A673 (cell line): ENCODE measurements around the gene DUSP8. TPM values are rescaled to one million over a fixed set of nuclear protein-coding genes. Genes with fewer than 3 reads are reported as not detected.

Experiments
- BruUV-seq: library from RNA; stranded (reverse); fragments of 400-500 nt; replicated peaks from 2 replicates; lab custom pipeline; 2021; lab: Mats Ljungman, UMichigan
- CTCF ChIA-PET: fragments of 300-600 bp; sonication (Branson Sonifier 250); formaldehyde crosslinking; loops from one replicate; lab custom pipeline; 2022; ENCODE audit warnings: antibody characterized with exemption; lab: Charles Lee
- POLR2A ChIA-PET: fragments of 300-600 bp; sonication (Branson Sonifier 250); formaldehyde crosslinking; loops from one replicate; lab custom pipeline; 2022; ENCODE audit warnings: antibody characterized with exemption; ENCODE audit not compliant: low non-redundant PET; lab: Charles Lee
- DNase-seq: peaks from one replicate; pipeline ENCODE4 v3.0.0-alpha.2; 2015; ENCODE audit warnings: low spot score
- H3K27ac ChIP-seq: fragments of 200-600 bp; sonication (generic); 2 replicates; pipeline ENCODE4 v1.5.1; 2016; ENCODE audit warnings: mixed run types, low read depth, mild to moderate bottlenecking, mixed read lengths, antibody characterized with exemption, low read length; ENCODE audit not compliant: poor library complexity, severe bottlenecking
- H3K27me3 ChIP-seq: fragments of 200-600 bp; sonication (generic); replicated peaks from 2 replicates; pipeline ENCODE4 v1.6.1; 2017; ENCODE audit warnings: mixed run types, low read depth, mild to moderate bottlenecking, mixed read lengths, antibody characterized with exemption, low read length; ENCODE audit not compliant: insufficient read depth, poor library complexity
- H3K36me3 ChIP-seq: fragments of 200-600 bp; sonication (generic); 2 replicates; pipeline ENCODE4 v1.6.1; 2016; ENCODE audit warnings: mixed run types, mild to moderate bottlenecking, mixed read lengths, antibody characterized with exemption, low read length; ENCODE audit not compliant: insufficient read depth, poor library complexity, severe bottlenecking
- H3K4me1 ChIP-seq: fragments of 200-600 bp; sonication (generic); 2 replicates; pipeline ENCODE4 v1.6.1; 2017; ENCODE audit warnings: mixed run types, mild to moderate bottlenecking, mixed read lengths, antibody characterized with exemption, low read length; ENCODE audit not compliant: insufficient read depth, poor library complexity, severe bottlenecking
- H3K4me3 ChIP-seq: fragments of 200-600 bp; sonication (generic); 2 replicates; pipeline ENCODE4 v1.5.1; 2016; ENCODE audit warnings: low read depth, mixed run types, mild to moderate bottlenecking, mixed read lengths, low read length; ENCODE audit not compliant: poor library complexity, severe bottlenecking
- H3K9me3 ChIP-seq: fragments of 200-600 bp; sonication (generic); 2 replicates; pipeline ENCODE4 v1.6.1; 2016; ENCODE audit warnings: mixed run types, low read depth, mild to moderate bottlenecking, mixed read lengths, antibody characterized with exemption, low read length; ENCODE audit not compliant: poor library complexity, severe bottlenecking
- EZH2 ChIP-seq: fragments of 200-600 bp; sonication (generic); IDR thresholded peaks from 2 replicates; pipeline ENCODE4 v1.6.1; 2017; ENCODE audit warnings: borderline replicate concordance, low read depth, mild to moderate bottlenecking, mixed read lengths, antibody characterized with exemption, low read length; ENCODE audit not compliant: poor library complexity, severe bottlenecking
- intact Hi-C: fragments of 100-400 bp; cut with micrococcal nuclease; formaldehyde crosslinking; loops from one replicate; pipeline ENCODE4 v1.10.0; 2022; ENCODE audit not compliant: unreplicated experiment
- total RNA-seq: library from RNA; stranded (reverse); gene quantifications from 2 replicates; pipeline ENCODE4 v1.2.3, GENCODE V29; 2021
- TF ChIP-seq, protein P1 (sequence below): fragments of 300-800, 200-600 bp; sonication (generic); conservative IDR thresholded peaks from 2 replicates; pipeline ENCODE4 v1.5.1; 2017; ENCODE audit warnings: low read depth, mild to moderate bottlenecking, antibody characterized with exemption, low read length, moderate library complexity, mixed read lengths

Gene DUSP8
- total RNA-seq, 1 experiment from 2014 or later = 1.9 TPM

DNA sequence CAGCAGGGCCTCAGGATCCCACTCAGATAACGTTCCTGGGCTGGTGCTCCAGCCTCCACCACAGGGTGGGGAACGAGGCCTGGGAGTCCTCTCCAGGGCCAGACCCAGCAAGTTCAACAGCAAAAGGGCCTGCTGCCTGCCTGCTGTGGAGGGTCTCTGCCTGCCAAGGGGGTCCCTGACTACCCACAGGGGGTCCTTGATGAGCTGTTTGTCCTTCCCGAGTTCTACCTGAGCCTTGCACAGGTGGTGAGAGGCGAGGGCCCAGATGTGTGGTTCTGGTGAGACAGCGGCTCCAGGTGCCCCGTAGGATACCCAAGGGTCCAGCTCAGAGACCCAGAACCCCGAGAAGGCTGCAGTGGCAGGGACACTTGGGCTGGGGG lies 4.4 kb downstream of the DUSP8 start:
- POLR2A ChIA-PET = no interaction called here
- Histone ChIP-seq H3K36me3 (no peaks in the 10 kb centered on the region), H3K27me3 (peaks cover 4% of the 10 kb centered on the region), H3K4me1 (no peaks in the 10 kb centered on the region), H3K27ac (no peak overlapping the region), H3K9me3 (no peaks in the 10 kb centered on the region), H3K4me3 (no peak overlapping the region)
- CTCF ChIA-PET = interaction anchor here (0.6 kb wide), 1 partner anchor 28 kb away, joined by 5 read pairs; no protein-coding TSS in a partner anchor
- intact Hi-C loops = no loop called here
- TF ChIP-seq EZH2 = no peak
- TF ChIP-seq, protein P1, sequence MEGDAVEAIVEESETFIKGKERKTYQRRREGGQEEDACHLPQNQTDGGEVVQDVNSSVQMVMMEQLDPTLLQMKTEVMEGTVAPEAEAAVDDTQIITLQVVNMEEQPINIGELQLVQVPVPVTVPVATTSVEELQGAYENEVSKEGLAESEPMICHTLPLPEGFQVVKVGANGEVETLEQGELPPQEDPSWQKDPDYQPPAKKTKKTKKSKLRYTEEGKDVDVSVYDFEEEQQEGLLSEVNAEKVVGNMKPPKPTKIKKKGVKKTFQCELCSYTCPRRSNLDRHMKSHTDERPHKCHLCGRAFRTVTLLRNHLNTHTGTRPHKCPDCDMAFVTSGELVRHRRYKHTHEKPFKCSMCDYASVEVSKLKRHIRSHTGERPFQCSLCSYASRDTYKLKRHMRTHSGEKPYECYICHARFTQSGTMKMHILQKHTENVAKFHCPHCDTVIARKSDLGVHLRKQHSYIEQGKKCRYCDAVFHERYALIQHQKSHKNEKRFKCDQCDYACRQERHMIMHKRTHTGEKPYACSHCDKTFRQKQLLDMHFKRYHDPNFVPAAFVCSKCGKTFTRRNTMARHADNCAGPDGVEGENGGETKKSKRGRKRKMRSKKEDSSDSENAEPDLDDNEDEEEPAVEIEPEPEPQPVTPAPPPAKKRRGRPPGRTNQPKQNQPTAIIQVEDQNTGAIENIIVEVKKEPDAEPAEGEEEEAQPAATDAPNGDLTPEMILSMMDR = no peak
- DNase-seq = no peak
- no TSS peak for BruUV-seq

DNA sequence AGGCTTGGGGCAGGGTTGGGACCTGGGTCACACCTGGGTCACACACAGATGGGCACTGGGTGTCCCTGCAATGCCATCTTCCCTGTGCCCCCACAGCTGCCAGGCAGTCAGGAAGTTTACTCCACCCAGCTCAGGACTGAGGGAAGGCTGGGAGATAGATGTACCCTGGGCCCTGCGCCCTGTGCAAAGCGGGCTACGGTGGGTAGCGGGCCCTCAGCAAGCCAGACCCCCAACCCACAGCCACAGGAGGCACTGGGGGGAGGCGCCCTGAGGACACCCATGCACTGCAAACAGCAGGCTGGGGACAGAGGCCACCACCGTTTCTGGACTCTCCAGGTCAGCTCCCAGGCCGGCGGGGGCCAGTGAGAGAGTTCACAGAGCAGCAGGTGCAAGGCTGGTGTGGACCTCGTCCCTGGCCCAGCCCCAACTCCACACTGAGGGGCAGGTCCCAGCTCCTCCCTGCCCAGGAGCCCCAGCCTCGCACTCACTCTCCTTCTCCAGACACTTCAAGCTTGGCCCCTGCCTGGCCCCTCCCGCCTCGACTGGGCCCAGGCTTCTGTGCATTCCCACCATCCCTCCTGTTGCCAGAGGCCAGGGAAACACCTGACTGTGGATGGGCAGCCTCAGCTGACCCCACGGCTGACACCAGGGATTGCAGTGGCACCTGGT lies 4.9 kb downstream of the DUSP8 start:
- TF ChIP-seq, protein P1 = no peak
- TF ChIP-seq EZH2 = no peak
- intact Hi-C loops = no loop called here
- POLR2A ChIA-PET = no interaction called here
- H3K27ac ChIP-seq = no peak overlapping the region
- H3K4me3 ChIP-seq = no peak overlapping the region
- H3K27me3 ChIP-seq = no peaks in the 10 kb centered on the region
- no TSS peak for BruUV-seq
- H3K36me3 ChIP-seq = no peaks in the 10 kb centered on the region
- no peaks in the 10 kb centered on the region for H3K9me3 ChIP-seq
- no peak for DNase-seq
- CTCF ChIA-PET = no interaction called here
- H3K4me1 ChIP-seq = no peaks in the 10 kb centered on the region

DNA sequence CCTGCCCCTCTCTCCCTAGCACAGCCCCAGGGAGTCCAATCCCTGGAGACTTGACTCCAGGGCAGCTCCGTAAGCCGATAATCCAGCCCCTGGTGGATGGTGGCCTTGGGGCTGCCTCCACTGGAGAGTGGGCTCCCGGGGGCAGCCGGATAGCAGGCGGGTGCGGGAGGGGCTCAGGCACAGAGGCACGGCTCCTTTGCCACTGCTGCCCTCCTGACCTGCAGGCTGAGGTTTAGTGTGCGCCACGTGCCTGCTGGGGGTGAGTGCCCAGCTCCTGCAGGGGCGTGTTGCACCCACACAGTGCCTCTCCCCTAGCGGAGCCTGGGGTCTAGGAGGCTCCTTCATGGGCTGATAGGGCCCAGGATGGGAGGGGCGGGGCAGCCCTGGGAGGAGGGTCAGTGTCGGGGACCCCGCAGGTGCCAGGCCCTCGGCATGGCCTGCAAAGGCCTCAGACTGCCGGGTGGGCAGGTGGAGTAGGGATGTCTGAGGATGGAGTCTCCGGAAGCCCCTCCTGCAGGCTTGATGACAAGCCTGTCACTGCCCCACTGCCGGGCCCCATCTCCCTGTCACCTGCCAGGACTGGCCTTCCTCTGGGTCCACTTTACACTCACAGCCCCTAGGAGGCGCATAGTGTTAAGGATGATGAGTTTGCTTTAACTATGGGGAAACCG lies 5.6 kb downstream of the DUSP8 start:
- no peak for DNase-seq
- no peak for TF ChIP-seq EZH2
- TF ChIP-seq, protein P1 = 0 out of 2 replicates have a peak, but pooled peaks have one; percentile 15
- Histone ChIP-seq H3K4me1 (no peaks in the 10 kb centered on the region), H3K4me3 (no peak overlapping the region), H3K9me3 (no peaks in the 10 kb centered on the region), H3K27me3 (no peaks in the 10 kb centered on the region), H3K27ac (no peak overlapping the region), H3K36me3 (no peaks in the 10 kb centered on the region)
- POLR2A ChIA-PET = no interaction called here
- intact Hi-C loops = no loop called here
- no TSS peak for BruUV-seq
- CTCF ChIA-PET = no interaction called here
